Inferior parietal cortex (tissue), 1 donor: Measurements from ENCODE around the gene MMRN2.
"Not testable (repeated sequence)": the region's sequence is repeated elsewhere in the genome, so short reads cannot be mapped to it uniquely, and the experiment has no call there.

ENCODE experiments used
- DNase-seq: peaks from one replicate; pipeline ENCODE4 v3.0.0-alpha.2; 2016; ENCODE audit errors: extremely low spot score

Gene MMRN2, protein sequence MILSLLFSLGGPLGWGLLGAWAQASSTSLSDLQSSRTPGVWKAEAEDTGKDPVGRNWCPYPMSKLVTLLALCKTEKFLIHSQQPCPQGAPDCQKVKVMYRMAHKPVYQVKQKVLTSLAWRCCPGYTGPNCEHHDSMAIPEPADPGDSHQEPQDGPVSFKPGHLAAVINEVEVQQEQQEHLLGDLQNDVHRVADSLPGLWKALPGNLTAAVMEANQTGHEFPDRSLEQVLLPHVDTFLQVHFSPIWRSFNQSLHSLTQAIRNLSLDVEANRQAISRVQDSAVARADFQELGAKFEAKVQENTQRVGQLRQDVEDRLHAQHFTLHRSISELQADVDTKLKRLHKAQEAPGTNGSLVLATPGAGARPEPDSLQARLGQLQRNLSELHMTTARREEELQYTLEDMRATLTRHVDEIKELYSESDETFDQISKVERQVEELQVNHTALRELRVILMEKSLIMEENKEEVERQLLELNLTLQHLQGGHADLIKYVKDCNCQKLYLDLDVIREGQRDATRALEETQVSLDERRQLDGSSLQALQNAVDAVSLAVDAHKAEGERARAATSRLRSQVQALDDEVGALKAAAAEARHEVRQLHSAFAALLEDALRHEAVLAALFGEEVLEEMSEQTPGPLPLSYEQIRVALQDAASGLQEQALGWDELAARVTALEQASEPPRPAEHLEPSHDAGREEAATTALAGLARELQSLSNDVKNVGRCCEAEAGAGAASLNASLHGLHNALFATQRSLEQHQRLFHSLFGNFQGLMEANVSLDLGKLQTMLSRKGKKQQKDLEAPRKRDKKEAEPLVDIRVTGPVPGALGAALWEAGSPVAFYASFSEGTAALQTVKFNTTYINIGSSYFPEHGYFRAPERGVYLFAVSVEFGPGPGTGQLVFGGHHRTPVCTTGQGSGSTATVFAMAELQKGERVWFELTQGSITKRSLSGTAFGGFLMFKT

DNA sequence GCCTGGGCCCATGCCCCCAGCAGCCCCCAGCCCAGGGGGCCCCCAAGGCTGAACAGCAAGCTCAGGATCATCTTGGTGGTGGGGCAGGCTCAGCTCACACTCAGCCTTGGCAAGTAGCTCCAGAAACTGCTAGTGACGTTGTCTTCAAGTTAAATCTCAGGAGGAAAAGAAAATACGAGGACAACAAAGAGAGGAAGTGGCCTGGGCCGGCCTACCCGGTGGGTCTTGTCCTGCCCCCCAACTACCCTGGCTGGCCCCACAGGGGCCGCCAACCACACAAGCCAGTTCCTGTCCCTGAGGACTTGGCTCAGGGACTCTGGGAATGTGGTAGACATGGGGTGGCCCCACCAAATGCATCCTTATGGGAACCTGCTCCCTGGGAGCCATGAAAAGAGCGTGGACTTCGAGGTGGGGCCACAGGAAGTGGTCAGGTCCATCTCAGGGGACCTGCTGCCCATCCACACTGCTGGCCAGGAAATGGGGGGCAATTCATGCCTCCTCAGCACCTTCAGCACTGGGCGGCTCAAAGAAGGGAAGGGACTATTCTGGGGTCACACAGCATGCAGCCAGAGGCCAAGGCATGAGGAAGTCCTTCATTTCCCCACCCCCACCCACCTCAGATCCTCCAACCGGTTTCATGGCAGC lies at the start of gene MMRN2:
MMRN2 (minus strand) TSS at position 145 of the 645 bp plus-strand sequence; CDS start at position 71, 74 bp downstream.
- no peak for DNase-seq

DNA sequence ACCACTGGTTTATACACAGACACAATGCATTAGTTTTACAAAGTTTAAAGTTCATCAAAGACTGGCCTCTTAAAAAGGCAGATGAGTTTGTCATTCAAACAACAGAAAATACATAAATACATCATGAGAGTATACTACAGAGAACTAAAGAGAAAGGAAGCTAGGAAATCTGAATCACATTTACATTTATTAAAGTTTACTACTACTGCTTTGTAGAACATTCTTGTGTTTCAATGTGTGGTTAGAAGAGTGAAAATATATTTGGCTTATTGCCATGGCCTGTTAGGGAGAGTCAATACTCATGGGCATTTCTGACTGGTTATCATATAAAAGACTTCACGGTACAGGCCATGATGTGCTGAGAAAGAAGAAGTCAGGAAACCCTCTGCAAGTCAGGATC lies 49.7 kb upstream of the MMRN2 start:
- not testable (repeated sequence) for DNase-seq

DNA sequence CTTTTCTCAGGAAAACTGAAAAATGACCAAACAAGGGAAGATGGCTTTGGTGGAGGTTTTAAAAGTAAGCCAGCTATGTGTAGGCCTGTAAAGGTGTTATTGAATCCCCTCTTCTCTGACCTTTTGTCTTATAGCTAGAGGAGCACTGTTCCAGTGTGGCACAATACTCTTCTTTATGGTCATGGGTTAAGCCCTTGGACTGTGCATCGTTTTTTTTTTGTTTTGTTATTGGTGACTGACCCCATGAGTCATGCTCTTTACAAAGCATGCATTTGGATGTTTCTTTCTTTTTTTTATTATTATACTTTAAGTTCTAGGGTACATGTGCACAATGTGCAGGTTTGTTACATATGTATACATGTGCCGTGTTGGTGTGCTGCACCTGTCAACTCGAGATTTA lies 43.1 kb upstream of the MMRN2 start:
- DNase-seq: no peak

DNA sequence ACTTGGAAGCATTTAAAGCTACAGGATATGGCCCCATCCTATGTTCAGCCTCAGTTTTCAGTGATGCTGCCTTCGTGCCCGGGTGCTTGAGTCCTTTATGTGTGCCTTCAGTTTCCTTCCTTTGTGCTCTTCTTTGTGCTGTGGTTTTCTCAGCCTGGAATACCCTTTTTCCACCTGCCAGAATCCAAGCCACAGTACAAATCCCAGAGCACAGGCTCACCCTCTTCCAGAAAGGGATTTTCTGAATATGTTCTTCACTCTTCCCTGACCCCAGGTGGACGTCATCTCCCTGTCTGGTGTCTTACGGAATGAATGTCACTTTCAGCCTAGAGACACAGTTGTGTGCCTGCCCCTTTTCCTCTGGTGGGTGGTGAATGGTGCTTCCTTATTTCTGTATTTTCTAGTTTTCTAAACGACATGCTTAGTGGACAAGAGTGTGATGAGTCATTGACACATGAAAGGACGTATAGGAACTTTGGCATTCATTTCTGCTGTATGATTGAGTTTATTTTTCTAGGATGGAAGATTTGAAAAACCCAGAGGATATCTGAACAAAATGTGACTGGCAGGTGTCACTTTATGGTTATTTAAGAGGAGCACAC lies 42.5 kb upstream of the MMRN2 start:
- DNase-seq: not testable (repeated sequence)

DNA sequence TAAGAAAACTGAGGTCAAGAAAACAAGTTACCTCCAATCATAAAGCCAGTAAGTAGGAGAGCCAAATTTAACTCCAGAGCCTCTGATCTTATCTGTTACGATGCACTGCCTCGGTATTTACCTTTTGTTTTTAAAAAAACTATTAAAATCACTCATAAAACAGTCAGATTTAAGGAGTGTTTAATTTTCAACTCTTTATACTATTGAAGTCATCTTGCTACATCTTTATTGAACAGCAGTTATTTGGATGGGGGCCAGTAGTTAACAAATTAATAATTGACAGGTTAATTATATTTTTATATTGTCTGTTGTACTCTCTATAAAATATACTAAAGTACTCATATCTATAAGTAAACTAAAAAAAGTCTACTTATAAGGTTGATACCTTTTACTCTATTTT lies 35.5 kb upstream of the MMRN2 start:
- no peak for DNase-seq

DNA sequence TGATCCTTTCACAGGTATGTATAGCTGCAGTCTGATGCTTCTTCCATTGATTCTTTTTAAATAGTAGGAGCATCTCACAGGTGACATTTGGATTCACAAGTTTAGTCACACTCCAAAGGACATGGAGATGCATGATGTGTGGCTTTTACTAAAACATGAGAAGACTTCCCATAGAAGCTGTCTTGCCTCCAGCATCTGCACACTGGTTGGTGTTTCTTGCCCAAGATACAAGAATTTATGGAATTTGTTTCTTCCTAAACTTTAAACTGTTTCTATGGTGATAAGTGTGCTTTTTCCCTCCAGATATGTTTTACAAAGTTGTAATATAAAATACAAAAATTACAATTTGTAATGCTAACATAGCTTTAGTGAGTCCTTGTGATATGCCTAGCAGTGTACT lies 35.0 kb upstream of the MMRN2 start:
- no peak for DNase-seq

DNA sequence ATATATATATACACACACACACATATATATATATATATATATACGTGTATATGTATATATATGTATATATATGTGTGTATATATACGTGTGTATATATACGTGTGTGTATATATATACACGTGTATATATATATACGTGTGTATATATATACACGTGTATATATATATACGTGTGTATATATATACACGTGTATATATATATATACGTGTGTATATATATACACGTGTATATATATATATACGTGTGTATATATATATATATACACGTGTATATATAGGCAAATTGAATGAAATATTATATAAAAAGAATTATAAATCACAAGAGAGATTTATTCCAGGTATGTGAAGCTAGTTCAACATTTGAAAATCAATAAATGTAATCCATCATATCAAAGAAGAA lies 33.9 kb upstream of the MMRN2 start:
- DNase-seq: not testable (repeated sequence)

DNA sequence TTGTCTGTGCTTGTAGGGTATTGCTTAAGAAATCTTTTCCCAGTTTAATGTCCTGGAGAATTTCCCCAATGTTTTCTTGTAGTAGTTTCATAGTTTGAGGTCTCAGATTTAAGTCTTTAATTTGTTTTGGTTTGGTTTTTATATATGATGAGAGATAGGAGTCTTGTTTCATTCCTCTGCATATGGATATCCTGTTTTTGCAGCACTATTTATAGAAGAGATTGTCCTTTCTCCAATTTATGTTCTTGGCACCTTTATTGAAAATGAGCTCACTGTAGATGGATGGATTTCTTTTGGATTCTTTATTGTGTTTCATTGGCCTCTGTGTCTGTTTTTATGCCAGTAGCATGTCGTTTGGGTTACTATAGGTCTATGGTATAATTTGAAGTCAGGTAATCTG lies 31.1 kb upstream of the MMRN2 start:
- no peak for DNase-seq

DNA sequence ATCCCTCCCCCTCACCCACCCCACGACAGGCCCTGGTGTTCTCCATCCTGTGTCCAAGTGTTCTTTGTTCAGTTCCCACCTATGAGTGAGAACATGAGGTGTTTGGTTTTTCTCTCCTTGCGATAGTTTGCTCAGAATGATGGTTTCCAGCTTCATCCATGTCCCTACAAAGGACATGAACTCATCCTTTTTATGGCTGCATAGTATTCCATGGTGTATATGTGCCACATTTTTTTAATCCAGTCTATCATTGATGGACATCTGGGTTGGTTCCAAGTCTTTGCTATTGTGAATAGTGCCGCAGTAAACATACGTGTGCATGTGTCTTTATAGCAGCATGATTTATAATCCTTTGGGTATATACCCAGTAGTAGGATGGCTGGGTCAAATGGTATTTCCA lies 27.1 kb upstream of the MMRN2 start:
- DNase-seq: not testable (repeated sequence)

DNA sequence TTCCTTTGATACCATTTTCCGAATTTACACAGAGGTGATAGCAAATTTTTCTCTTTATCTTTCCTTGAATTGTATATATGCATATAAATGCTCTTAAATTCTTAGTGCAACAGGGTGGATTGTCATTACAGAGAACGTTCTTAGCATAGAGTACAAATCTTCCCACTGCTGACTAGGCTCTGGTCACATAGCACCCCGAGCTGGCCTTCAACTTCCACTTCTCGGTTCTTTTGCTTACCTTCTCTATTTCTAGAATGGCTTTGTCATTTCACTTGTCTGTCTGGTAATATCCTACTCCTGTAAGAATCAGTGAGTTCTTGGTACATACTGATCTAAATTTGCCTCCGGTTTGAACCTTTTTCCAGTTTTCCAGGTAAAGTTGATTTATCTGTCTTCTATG lies 24.3 kb upstream of the MMRN2 start:
- DNase-seq: no peak

DNA sequence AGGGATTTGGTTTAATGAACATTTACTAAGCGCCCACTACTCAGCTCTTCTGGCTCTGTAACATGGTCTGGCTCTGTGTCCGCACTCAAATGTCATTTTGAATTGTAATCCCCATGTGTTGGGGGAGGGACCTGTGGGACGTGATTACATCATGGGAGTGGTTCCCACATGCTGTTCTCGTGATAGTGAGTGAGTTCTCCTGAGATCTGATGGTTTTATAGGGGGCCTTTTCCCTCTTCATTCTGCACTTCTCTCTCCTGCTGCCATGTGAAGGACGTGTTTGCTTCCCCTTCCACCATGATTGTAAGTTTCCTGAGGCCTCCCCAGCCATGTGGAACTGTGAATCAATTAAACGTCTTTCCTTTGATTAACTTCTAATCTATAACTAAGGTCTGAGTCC lies 23.6 kb upstream of the MMRN2 start:
- not testable (repeated sequence) for DNase-seq

DNA sequence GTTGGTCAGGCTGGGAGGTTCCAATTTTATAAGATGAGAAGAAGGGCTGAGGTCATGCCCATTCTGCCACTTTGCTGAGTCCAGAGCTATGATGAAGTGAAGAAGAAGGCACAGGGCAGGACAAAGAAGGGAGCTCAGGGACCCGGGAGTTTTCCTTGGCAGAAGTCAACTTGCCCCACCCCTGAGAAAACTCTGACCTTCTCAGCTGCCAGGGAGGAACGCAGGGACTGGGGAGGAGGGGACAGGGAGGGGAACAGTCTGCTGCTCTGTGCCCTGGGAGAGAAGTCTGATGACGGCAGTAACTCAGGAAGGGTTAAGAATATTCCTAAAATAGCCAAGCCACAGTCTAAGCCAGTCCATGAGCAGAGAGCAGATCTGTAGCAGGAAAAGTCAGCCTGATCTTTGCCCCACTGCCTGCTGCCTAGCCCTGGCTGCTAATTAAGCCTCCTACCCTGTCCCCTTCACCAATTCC lies 22.6 kb upstream of the MMRN2 start:
- no peak for DNase-seq

DNA sequence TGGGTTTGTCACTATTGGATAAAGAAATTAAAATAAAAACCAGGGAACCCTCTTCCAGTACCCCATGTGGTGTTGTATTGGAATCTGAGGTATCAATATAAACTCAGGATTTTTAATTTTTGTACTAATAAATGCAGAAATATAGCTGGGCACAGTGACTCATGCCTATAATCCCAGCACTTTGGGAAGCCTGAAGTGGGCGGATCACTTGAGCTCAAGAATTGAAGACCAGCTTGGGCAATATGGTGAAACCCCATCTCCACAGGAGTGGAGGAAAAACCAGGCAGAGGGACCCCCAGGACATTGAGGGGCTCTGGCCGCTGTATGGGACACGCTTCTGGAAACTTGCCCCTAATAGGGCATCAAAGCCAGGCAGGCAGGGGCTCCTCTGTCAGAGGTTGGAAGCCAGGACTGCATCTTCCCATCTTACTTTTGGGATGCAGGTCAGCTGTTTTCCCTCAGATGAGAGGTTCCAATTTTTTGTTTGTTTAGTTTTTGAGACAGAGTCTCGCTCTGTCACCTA lies 21.9 kb upstream of the MMRN2 start:
- DNase-seq: no peak

DNA sequence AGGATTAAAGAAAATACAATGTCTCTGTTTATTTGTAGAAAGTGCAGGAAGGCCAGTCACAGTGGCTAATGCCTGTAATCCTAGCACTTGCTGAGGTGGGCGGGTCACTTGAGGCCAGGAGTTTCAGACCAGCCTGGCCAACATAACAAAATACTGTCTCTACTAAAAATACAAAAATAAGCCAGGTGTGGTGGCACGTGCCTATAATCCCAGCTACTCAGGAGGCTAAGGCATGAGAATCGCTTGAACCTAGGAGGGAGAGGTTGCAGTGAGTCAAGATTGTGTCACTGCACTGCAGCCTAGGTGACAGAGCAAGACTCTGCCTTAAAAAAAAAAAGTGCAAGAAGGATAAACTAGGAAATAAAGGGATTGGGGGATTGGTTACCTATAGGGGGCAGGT lies 21.0 kb upstream of the MMRN2 start:
- DNase-seq: not testable (repeated sequence)

DNA sequence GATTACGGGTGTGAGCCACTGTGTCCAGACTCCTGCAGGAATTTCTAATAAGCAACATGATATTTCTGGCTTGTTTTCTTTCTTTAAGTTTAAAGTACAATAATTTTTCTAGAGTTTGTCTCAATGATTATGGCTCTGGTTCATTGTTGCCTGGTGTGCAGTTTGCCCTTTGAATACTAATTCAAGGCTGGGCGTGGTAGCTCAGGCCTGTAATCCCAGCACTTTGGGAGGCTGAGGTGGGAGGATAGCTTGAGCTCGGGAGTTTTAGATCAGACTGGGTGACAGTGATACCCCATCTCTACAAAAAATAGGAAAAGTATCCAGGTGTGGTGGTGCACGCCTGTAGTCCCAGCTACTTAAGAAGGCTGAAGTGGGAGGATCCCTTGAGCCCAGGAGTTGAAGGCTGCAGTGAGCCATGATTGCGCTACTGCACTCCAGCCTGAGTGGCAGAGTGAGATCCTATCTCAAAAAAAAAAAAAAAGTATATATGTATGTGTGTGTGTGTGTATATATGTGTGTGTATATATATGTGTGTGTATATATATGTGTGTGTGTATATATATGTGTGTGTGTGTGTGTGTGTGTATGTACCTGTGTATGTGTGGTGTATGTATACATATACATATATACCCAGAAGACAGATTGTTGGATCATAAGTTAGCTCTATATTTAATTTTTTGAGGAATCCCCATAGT lies 19.1 kb upstream of the MMRN2 start:
- no peak for DNase-seq

DNA sequence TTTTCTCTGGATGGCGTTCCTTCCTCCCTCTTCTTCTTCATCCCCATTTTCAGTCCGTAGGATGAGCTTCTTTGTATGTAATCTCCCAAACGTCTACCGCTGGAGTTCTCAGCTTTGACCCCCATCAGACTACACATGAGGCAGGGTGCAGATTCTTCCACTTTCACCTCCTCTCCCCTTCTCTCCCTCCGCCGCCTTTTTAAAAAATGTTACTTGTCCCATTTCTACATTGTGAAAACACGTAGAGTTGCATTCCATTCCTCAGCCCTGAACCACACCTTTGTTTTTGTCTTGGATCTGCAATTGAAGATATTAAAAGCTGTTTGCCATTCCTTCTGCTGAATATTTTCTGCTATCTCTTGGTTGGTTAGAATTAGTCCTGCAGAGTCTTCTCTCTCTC lies 17.1 kb upstream of the MMRN2 start:
- no peak for DNase-seq

DNA sequence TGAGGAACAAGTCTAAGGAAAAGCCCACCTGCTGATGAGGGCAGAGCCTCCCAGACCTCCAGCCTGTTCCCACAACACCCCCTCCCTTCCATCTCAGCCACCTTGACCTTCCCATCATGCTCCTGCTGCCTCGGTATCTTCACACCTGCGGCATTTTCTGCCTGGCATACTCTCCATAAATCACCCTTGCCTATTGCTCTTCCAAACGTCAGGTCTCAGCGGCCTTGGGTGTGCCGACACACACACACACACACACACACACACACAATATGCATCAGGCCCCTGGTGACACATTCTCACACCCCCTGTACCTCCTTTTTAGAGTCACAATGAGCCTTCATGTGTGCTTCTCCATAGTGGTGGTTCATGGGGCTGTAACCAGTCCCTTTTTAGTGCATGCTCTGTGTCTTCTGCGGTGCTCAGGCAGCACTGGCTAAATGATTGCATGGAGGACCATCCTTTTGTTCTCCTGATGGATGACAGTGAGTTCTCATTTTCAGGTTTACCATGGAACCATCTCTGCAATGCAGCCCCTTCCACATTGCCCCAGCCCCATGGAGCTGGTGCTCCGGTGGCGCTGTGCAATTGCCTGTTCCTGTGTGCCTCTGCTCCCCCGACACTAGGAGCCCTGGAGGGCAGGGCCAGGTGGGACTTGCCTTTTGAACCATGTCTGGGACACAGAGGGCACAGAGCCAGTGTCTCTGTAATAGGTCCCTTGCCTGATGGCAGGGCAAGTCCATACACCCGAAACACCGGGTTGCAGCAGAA lies 15.4 kb upstream of the MMRN2 start:
- no peak for DNase-seq

DNA sequence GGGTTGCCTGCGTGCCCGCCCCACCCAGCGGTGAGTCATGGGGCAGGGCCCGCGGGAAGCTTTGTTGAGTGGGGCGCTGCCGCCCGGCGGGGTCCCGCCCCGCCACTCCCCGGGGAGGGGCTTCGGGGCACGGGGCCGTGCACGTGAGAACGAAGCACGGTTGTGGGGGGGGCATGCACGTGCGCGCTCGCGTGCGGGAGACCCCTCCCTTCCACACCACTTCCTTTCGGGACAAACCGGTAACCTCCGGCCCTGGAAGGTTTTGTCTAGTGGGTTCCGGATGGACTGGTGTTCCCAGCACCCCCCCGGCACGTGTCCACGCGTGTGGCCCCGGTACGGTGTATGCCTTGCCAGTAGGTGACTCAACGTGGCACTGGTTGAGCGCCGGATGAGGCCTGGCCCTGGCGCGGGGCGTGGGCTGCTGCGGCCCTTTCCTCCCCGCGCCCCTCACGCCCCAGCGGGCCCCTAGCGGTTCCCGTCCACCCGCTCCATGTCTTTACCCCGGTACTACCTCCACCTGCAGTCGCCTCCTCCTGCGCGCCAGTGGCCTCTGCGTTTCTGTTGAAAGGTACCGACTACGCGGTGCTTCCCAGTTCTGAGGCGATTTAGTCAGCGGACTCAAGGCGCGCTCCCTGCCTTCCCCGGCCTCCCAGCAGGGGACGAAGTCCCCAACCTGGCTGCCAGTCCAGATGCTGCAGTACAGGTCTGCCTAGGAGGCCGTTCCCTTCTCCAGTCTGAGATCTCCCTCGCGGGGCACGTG lies 14.0 kb upstream of the MMRN2 start:
- DNase-seq: no peak

DNA sequence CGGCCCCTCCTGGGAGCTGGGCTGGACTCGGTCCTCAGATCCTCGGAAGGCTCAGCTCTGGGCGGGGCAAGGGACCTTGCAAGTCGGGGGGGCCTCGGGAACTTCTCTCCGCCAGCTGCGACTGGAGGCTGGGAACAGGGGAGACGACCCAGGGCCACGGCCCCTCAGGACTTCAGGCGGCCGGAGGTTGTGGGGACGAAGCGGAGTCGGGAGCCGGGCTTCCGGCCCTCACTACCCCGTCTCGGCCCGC lies 13.5 kb upstream of the MMRN2 start:
- DNase-seq: no peak
